Neutrophil (primary cell): ENCODE results near the gene PRPH.
A peak's percentile ranks its signal among the peaks of the same experiment; 100 is the strongest.
"Not testable (repeated sequence)": the region's sequence is repeated elsewhere in the genome, so short reads cannot be mapped to it uniquely, and the experiment has no call there.

Experiments used
- H3K27ac ChIP-seq: fragments of 200-600 bp; sonication (generic); 2 replicates; pipeline ENCODE4 v1.5.1; 2016; ENCODE audit warnings: mild to moderate bottlenecking, moderate library complexity
- H3K27me3 ChIP-seq: fragments of 200-600 bp; sonication (generic); 2 replicates; pipeline ENCODE4 v1.6.0; 2016; ENCODE audit warnings: mild to moderate bottlenecking
- H3K36me3 ChIP-seq: fragments of 200-600 bp; sonication (generic); 2 replicates; pipeline ENCODE4 v1.5.1; 2017
- H3K4me1 ChIP-seq, 2 experiments: fragments of 200-600 bp in 1 of 2; sonication (generic) in 1 of 2; 1 replicate in 1 of 2; 2 replicates in 1 of 2; pipeline versions ENCODE4 v1.5.1 to v1.6.1; 2013 to 2016; ENCODE audit warnings: low read depth in 1 of 2, low read length in 1 of 2, mild to moderate bottlenecking in 1 of 2, moderate library complexity in 1 of 2; ENCODE audit not compliant: control insufficient read depth in 1 of 2, insufficient read depth in 1 of 2
- H3K4me3 ChIP-seq, 2 experiments: fragments of 200-600 bp in 1 of 2; sonication (generic) in 1 of 2; 1 replicate in 1 of 2; 2 replicates in 1 of 2; pipeline ENCODE4 v1.5.1; 2013 to 2016; ENCODE audit warnings: low read depth in 1 of 2, low read length in 1 of 2, mild to moderate bottlenecking in 1 of 2, moderate library complexity in 1 of 2
- H3K9me3 ChIP-seq: fragments of 200-600 bp; sonication (generic); 2 replicates; pipeline ENCODE4 v1.5.1; 2016
- CTCF ChIP-seq: fragments of 200-600 bp; sonication (generic); IDR thresholded peaks from 2 replicates; pipeline ENCODE4 v1.5.1; 2016; ENCODE audit warnings: antibody characterized with exemption

Gene PRPH

DNA sequence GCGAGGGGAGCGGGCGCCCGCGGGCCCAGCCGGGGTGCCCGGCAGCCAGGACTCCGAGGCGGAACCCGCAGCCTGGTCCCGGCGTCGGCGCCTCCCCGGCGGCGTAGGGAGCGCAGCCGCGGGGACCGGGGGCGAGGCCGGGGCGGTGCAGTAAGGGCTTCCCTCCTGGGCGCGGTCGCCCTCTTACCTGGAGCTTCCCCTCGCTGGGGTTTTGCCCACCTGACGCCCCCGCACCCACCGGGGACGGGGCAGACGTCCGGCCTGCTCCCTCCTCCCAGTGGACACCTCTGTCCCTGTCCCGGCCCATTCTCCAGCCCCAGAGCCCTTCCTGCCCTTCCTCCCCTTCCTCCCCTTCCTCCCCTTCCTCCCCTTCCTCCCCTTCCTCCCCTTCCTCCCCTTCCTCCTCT is 30.5 kb upstream of the PRPH start:
- H3K27ac ChIP-seq: peak overlapping the region; percentile 83
- no peaks in the 10 kb centered on the region for H3K9me3 ChIP-seq
- H3K4me1 ChIP-seq: peaks cover 36 to 38% of the 10 kb centered on the region in 2 experiments
- H3K4me3 ChIP-seq: peak overlapping the region; percentile 78 to 79
- peaks cover 6% of the 10 kb centered on the region for H3K36me3 ChIP-seq
- TF ChIP-seq CTCF: no peak
- no peaks in the 10 kb centered on the region for H3K27me3 ChIP-seq

- H3K27me3 ChIP-seq: no peaks in the 10 kb centered on the region
- H3K27ac ChIP-seq: peak within 1 kb of the TSS; percentile 83
- H3K9me3 ChIP-seq: no peaks in the 10 kb centered on the region
- H3K36me3 ChIP-seq: peaks cover 12% of the 10 kb centered on the region
- no peak for TF ChIP-seq CTCF
- peaks cover 34 to 36% of the 10 kb centered on the region in 2 experiments for H3K4me1 ChIP-seq
- peak within 1 kb of the TSS; percentile 78 to 79 for H3K4me3 ChIP-seq
These were observed 29.8 kb upstream of the PRPH start, which contains the start of gene TUBA1C for GRCh38 chr12:49264873-49265792. TUBA1C (plus strand) TSS chr12:49265082; CDS start chr12:49265182, 100 bp downstream.

GRCh38 chr12:49269191-49269590 is 25.8 kb upstream of the PRPH start:
- peaks cover 53% of the 10 kb centered on the region for H3K36me3 ChIP-seq
- not testable (repeated sequence) for H3K27ac ChIP-seq, H3K4me3 ChIP-seq, H3K27me3 ChIP-seq, H3K9me3 ChIP-seq
- peaks cover 18 to 26% of the 10 kb centered on the region in 2 experiments for H3K4me1 ChIP-seq

DNA sequence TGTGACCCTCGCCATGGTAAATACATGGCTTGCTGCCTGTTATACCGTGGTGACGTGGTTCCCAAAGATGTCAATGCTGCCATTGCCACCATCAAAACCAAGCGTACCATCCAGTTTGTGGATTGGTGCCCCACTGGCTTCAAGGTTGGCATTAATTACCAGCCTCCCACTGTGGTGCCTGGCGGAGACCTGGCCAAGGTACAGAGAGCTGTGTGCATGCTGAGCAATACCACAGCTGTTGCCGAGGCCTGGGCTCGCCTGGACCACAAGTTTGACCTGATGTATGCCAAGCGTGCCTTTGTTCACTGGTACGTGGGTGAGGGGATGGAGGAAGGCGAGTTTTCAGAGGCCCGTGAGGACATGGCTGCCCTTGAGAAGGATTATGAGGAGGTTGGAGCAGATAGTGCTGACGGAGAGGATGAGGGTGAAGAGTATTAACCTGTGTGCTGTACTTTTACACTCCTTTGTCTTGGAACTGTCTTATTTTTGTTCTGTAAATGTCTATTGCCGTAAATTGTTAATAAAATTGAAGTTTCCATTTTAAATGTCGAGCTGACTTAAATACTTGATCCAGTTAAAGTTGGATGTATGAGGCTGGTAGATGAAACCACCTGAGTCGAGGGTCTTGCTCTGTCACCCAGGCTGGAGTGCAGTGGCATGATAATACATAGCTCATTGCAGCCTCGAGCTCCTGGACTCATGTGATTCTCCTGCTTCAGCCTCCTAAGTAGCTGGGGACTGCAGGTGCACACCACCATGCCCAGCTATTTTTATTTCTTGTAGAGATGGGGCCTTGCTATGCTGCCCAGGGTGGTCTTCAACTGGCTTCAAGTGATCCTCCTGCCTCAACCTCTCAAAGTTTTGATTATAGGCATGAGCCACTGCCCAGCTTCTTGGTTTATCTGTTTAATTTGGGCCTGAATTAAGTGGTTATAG is 21.9 kb upstream of the PRPH start:
- Histone ChIP-seq H3K27me3 (no peaks in the 10 kb centered on the region), H3K4me1 (no peaks in the 10 kb centered on the region), H3K36me3 (peaks cover 64% of the 10 kb centered on the region), H3K4me3 (no peak overlapping the region), H3K9me3 (no peaks in the 10 kb centered on the region), H3K27ac (no peak overlapping the region)
- no peak for TF ChIP-seq CTCF

DNA sequence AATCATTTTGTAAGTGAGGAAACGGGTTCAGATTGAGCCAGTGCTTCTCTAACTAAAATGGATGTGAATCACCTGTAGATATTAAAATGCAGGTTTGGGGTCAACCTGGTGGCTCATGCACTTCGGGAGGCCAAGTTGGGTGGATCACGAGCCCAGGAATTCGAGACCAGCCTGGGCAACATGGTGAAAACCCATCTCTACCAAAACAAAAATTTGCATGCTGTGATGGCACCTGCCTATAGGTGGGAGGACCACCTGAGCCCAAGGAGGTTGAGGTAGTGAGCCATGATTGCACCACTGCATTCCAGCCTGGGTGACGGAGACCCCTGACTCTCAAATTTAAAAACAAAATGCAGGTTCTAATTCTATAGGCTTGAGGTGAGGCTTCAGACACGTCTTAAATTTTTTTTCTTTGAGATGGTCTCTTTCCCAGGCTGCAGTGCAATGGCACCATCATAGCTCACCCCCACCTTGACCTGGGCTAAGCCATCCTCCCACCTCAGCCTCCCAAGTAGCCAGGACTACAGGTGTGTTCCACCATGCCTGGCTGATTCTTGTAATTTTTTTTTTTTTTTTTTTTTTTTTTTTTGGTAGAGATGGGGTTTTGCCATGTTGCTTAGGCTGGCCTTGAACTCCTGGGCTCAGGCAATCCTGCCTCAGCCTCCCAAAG is 21.1 kb upstream of the PRPH start:
- no peaks in the 10 kb centered on the region for H3K4me1 ChIP-seq
- no peaks in the 10 kb centered on the region for H3K27me3 ChIP-seq
- H3K9me3 ChIP-seq: no peaks in the 10 kb centered on the region
- TF ChIP-seq CTCF: no peak
- peaks cover 64% of the 10 kb centered on the region for H3K36me3 ChIP-seq
- H3K27ac ChIP-seq: no peak overlapping the region
- H3K4me3 ChIP-seq: no peak overlapping the region
